Mammary microvascular endothelial cell (primary cell): ENCODE data around the gene UTS2R. TPM values are rescaled to one million over a fixed set of nuclear protein-coding genes. Genes with fewer than 3 reads are reported as not detected.

Source experiments
- total RNA-seq: library from RNA; depleted of rRNA; stranded (reverse); fragments of >200 nt; gene quantifications from 2 replicates; pipeline ENCODE4 v1.2.3, GENCODE V29; 2015

Gene UTS2R
- not detected in 2 replicates for total RNA-seq

DNA sequence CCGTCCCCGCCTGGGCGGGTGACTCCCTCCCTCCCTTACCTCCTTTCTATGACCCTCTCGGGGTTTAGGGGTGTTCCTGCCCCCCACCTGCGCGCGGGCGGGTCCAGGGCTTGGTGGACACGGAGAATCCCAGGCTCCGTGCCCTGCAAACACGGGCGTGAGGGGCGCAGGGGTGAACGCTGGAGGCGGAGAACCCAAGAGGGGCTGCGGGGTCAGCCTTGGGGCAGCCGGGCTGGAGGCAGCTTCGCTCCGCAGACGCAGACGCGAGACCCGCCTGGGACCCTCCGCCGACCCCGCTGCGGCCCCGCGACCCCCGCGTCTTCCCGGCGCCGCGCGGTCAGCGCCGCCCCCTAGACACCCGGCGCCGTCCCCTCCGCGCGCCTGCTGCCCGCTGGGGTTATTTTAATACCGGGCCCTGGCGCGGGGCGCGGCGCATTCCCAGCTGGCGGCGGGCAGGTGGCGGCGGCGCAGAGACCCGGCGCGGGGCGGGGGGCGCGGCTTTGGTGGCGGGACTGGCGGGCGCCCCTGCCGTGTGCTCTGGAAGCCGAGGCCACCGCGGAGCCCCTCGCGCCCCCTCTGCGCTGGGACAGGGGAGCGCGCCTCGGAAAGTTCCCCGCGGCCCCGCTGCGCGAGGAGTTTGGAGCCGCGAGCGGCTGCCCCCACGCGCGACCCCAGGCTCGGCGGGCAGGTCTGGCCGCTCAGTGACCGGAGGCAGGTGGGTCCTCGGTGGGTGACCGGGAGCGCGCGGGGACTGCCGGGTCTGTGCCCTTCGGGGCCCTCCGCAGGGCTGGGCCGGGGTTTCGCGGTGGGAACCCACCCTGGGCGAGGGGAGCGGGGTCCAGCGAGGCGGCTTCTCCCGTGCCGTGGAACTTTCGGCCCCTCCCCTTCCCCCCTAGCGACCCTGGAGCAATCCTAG lies at the start of gene UTS2R:
Gene UTS2R, plus strand, starts transcription at position 433 of the 916 bp plus-strand sequence. CDS start 2,560 bp downstream, outside the sequence.

DNA sequence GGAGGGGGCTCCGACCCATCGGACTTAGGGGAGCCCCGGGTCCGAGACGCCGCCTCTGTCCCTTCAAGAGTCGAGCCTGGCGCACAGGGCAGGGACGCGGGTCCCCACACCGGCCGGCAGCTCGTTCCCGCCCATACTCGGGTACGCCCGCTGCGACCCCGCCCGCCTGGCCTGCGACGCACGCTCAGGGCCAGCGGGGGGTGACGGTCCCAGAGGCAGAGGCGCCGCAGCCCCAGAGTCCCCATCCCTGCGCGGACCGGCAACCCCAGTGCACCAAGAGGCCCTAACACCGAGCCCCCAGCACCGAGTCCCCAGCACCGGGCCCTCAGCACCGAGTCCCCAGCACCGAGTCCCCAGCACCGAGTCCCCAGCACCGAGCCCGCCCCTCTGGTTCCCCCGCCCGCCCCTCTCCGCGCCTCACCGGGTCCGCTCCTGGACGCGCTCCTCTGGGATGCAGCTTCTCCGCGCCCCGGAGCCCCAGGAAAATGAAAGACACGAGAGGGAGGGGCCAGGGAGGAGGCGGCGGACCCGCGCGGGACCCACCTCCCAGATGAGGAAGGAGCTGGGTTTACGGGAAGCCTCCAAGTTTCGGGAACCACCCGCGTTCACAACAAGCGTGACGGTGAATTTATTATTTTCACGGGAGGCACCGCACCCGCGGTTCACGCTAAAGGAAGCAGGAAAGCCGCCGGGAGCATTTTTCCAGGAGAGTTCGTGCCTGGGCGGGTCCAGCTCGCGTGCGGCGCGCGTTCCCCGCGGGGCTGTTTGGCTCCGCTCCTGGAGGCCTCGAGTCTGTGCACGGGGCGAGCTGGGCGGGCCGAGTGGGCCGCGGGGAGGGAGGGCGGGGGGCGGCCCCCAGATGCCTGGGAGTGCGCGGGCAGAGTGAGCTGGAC lies 38.0 kb upstream of the UTS2R start, which contains the start of gene SECTM1:
Gene SECTM1, minus strand, starts transcription at position 488 of the 893 bp plus-strand sequence. CDS start 6,526 bp downstream, outside the sequence.

DNA sequence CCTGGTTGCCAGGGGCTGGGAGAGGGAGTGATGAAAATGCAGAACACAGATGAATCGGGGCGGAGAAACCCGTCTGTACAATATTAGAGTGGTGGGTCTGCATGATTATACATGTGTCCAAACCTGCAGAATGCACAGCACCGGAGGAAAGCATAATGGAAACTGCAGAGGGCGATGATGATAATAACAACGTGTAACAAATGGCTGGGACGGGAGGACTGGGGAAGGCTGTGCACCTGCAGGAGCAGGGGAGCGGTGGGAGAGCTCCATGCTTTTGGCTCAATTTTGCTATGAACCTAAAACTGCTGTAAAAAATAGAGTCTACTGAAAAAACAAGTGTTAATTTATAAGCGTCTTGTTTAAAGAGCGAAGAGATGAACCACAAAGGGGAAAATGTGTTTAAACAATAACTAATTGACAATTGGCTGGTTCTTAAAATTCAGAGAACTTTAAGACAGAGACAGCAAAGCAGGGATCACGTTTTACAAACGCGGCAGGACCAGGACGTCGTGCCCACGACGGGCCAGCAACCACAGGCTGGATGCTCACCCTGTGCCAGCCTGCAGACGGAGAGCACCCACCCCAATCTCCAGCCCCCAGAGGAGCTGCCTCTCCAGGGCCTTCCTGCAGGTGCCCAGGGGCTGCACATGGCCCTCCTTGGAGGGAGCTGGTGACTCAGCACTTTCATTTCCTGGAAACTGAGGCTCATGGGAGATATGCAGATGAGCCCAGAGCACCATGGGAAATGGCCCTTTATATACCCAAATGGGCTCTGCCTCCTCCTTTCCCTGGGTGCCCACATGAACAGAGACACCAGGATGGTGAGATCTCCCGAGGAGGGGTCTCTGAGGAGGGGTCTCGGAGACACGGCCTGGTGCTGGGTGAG lies 12.9 kb upstream of the UTS2R start, which contains the start of gene TEX19:
Gene TEX19, plus strand, starts transcription at position 783 of the 886 bp plus-strand sequence. CDS start 2,904 bp downstream, outside the sequence.

DNA sequence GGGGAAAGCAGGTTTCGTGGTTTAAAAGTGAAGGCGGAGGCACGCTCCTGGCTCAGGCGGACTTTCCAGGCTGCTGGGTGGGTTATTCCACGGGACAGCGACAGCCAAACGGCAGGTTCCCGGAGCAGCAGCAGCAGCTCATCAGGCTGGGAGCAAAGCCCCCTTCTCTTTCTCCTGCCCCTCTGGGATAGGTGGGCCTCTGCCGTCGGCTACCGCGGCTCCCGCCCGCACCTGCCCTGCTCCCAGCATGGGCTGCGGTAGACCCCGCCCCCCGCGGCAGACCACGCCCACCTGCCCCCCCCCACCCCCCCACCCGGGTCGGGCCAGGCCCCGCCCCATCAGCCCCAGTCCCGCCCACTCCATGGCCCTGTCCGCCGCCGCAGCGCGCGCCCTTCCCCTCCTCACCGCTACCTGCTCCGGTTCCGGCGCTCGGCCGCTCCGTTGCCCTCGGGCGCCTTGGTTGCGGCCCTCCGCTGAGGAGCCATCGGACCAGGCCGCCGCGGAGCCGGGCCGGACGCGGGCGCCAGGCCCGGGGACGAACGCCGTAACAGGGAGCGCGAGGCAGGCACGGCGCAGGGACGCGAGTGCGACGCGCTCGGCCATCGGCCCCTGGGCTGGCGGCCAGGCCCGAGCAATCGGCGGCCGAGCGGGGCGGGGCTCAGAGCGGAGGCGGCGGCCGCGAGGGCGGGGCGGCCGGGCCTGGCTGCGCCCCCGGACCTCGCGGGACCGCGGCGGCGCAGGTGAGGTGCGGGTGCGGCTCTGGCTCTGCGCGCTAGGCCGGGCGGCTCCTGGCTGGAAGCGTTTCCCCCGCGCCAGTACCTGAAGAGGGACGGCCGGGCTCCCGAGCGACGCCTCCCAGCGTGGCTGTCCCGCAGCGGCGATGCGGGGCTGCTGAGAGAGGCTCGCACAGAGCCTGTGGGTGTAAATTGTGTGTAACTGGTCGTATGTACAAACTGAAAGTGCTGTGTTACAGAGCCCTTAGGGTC lies 46.7 kb downstream of the UTS2R start, which contains the start of the genes HEXD and OGFOD3:
Gene HEXD, plus strand, starts transcription at position 347 of the 986 bp plus-strand sequence. CDS start 1,453 bp downstream, outside the sequence.
Gene OGFOD3, minus strand, starts transcription at position 586 of the 986 bp plus-strand sequence. Its CDS starts 101 bp downstream, at position 485.

Other genes with a start within 250 kb of the UTS2R start
- 4.6 and 7.7 TPM in 2 replicates for gene CCDC57, start 158.9 kb upstream of the UTS2R start, total RNA-seq
- 154 and 189 TPM in 2 replicates for gene SLC16A3, start 142.7 kb upstream of the UTS2R start, total RNA-seq
- gene CSNK1D, start 98.1 kb upstream of the UTS2R start, total RNA-seq: 34.9 and 35.2 TPM in 2 replicates
- gene CD7, start 54.2 kb upstream of the UTS2R start, total RNA-seq: not detected in 2 replicates
- 5.8 and 7.0 TPM in 2 replicates for gene SECTM1, start 38.0 kb upstream of the UTS2R start, total RNA-seq
- not detected in 2 replicates for gene TEX19, start 12.5 kb upstream of the UTS2R start, total RNA-seq
- gene HEXD, start 46.6 kb downstream of the UTS2R start, total RNA-seq: 9.9 and 12.1 TPM in 2 replicates
- 41.1 and 43.0 TPM in 2 replicates for gene OGFOD3, start 46.8 kb downstream of the UTS2R start, total RNA-seq
- 43.4 and 50.3 TPM in 2 replicates for gene CYBC1, start 79.0 kb downstream of the UTS2R start, total RNA-seq
- 38.5 and 52.7 TPM in 2 replicates for gene NARF, start 87.0 kb downstream of the UTS2R start, total RNA-seq
- gene FOXK2, start 148.0 kb downstream of the UTS2R start, total RNA-seq: 28.3 and 33.9 TPM in 2 replicates